ENCODE results near the gene UBE2J1.
"Not testable (repeated sequence)": the region's sequence is repeated elsewhere in the genome, so short reads cannot be mapped to it uniquely, and the experiment has no call there.

UBE2J1 gene

DNA sequence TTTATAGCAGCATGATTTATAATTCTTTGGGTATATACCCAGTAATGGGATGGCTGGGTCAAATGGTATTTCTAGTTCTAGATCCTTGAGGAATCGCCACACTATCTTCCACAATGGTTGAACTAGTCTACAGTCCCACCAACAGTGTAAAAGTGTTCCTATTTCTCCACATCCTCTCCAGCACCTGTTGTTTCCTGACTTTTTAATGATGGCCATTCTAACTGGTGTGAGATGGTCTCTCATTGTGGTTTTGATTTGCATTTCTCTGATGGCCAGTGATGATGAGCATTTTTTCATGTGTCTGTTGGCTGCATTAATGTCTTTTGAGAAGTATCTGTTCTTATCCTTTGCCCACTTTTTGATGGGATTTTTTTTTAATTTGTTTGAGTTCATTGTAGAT, 57.4 kb downstream of the UBE2J1 start:
- H3K4me3 ChIP-seq (ENCODE audit: low read depth, low read length); H3K9me3 ChIP-seq (ENCODE audit: control insufficient read depth, insufficient read depth, low read depth, low read length); CTCF ChIA-PET; POLR2A ChIA-PET; H3K36me3 ChIP-seq (ENCODE audit: control insufficient read depth in 2 of 2, insufficient read depth in 1 of 2, low read length in 2 of 2); H3K27ac ChIP-seq (ENCODE audit: extremely low read depth, low read depth, low read length): not testable (repeated sequence)
- peaks cover 17% of the 10 kb centered on the region; the same call in 1 of the 2 replicates for H3K4me1 ChIP-seq (ENCODE audit: control insufficient read depth, insufficient read depth, low read length)
- peak; percentile 77; the same call in 1 of the 2 replicates for TF ChIP-seq ZNF184 (tag by site-specific recombination; IDR thresholded peaks at IDR 0.05)
- peak; percentile 55 for TF ChIP-seq SCRT2 (tag by site-specific recombination; IDR thresholded peaks at IDR 0.05)

DNA sequence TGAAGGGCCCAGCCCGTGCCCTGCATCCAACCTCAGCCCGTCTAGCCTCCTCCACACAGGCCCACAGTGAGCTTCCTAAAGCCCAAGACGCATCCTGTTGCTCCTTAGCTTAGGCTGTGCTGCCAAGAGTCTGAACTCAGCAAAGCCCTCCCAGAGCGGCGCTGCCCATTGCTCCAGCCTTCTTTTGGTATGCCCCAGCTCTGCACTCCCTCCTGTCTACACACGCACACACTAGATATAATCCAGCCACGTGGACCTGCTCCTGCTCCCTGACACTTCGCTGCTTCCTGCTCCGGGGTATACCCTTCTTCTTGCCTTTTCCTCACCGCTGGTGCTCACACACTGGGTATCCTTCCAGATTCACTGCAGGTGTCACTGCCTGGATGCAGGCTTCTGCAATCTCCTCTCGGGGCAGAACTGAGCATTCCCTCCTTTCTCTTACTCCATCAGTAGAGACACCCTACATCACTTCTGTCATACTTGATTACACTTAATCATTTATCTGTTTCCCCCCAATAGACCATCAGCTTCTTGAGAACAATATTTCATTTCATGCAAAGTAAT, 61.2 kb downstream of the UBE2J1 start:
- CTCF ChIA-PET: interaction anchor here (0.7 to 1.9 kb wide), 4 partner anchors 10 to 59 kb away, joined by 3 to 5 read pairs (median 4); no protein-coding TSS in a partner anchor
- H3K27ac ChIP-seq (ENCODE audit: extremely low read depth, low read depth, low read length): no peak overlapping the region

DNA sequence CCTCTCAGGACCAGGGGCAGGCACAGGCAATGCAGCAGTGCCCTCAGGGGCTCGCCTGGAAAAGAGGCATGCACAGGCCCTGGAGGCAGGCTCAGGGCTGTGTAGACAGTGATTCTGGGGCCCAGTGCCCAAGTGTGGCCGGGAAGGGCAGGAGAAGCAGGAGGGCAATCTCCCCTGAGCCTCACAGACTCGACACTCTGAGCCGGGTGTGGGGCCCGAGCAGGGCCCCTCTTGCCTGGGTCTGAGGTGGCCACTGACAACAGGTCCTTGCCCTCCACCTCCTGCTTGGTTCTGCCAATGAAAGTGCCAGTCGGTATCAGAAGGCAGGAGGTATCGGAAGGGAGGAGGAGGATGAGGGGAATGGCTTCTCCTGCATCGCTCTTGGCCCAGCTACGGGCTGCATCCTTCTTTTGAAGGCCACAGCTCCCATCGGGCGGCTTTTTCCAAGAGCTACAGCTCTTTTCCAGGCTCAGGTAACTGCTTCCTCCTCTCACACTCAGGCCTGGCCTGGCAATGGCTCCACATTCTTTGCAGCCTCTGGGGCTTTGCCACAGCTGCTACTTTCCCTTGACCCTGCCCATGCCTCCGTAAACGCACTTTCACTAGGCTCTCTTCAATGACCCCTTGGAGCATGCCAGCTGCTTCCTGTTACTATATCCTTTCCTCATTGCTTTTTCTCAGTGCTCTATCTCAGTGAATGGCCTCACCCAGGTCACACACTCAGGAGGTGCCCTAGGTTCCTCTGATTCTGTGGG, 61.9 kb downstream of the UBE2J1 start:
- H3K36me3 ChIP-seq (ENCODE audit: control insufficient read depth in 2 of 2, insufficient read depth in 1 of 2, low read length in 2 of 2): no peaks in the 10 kb centered on the region
- H3K4me1 ChIP-seq (ENCODE audit: control insufficient read depth, insufficient read depth, low read length): no peaks in the 10 kb centered on the region
- H3K9me3 ChIP-seq (ENCODE audit: control insufficient read depth, insufficient read depth, low read depth, low read length): no peaks in the 10 kb centered on the region
- H3K27ac ChIP-seq (ENCODE audit: extremely low read depth, low read depth, low read length): no peak overlapping the region
- no peak overlapping the region for H3K4me3 ChIP-seq (ENCODE audit: low read depth, low read length)
- POLR2A ChIA-PET: no interaction called here
- CTCF ChIA-PET: interaction anchor here (1.9 kb wide), 1 partner anchor 9 kb away, joined by 5 read pairs; no protein-coding TSS in a partner anchor
- TF ChIP-seq, protein P1, sequence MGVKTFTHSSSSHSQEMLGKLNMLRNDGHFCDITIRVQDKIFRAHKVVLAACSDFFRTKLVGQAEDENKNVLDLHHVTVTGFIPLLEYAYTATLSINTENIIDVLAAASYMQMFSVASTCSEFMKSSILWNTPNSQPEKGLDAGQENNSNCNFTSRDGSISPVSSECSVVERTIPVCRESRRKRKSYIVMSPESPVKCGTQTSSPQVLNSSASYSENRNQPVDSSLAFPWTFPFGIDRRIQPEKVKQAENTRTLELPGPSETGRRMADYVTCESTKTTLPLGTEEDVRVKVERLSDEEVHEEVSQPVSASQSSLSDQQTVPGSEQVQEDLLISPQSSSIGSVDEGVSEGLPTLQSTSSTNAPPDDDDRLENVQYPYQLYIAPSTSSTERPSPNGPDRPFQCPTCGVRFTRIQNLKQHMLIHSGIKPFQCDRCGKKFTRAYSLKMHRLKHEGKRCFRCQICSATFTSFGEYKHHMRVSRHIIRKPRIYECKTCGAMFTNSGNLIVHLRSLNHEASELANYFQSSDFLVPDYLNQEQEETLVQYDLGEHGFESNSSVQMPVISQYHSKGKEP (tag by site-specific recombination; IDR thresholded peaks at IDR 0.05): no peak
- TF ChIP-seq ZNF169 (tag by site-specific recombination; IDR thresholded peaks at IDR 0.05): no peak
- no peak for TF ChIP-seq ZNF623 (tag by site-specific recombination; IDR thresholded peaks at IDR 0.05)
- no peak for TF ChIP-seq ZNF10 (tag by site-specific recombination; IDR thresholded peaks at IDR 0.05)
- TF ChIP-seq, protein P2, sequence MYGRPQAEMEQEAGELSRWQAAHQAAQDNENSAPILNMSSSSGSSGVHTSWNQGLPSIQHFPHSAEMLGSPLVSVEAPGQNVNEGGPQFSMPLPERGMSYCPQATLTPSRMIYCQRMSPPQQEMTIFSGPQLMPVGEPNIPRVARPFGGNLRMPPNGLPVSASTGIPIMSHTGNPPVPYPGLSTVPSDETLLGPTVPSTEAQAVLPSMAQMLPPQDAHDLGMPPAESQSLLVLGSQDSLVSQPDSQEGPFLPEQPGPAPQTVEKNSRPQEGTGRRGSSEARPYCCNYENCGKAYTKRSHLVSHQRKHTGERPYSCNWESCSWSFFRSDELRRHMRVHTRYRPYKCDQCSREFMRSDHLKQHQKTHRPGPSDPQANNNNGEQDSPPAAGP (tag by site-specific recombination; IDR thresholded peaks at IDR 0.05): no peak
- no peak for TF ChIP-seq ZNF133 (tag by site-specific recombination; IDR thresholded peaks at IDR 0.05)
- TF ChIP-seq ZNF112 (tag by site-specific recombination; IDR thresholded peaks at IDR 0.05): no peak
- no peak for TF ChIP-seq KLF1 (tag by site-specific recombination; IDR thresholded peaks at IDR 0.05)
- TF ChIP-seq ZBTB20 (tag by site-specific recombination; IDR thresholded peaks at IDR 0.05): no peak
- TF ChIP-seq ZNF211 (tag by site-specific recombination; IDR thresholded peaks at IDR 0.05; ENCODE audit: low read depth): no peak
- no peak for TF ChIP-seq TCF7L2 (IDR thresholded peaks at IDR 0.05; ENCODE audit: borderline replicate concordance, low read depth, low read length)
- TF ChIP-seq, protein P3, sequence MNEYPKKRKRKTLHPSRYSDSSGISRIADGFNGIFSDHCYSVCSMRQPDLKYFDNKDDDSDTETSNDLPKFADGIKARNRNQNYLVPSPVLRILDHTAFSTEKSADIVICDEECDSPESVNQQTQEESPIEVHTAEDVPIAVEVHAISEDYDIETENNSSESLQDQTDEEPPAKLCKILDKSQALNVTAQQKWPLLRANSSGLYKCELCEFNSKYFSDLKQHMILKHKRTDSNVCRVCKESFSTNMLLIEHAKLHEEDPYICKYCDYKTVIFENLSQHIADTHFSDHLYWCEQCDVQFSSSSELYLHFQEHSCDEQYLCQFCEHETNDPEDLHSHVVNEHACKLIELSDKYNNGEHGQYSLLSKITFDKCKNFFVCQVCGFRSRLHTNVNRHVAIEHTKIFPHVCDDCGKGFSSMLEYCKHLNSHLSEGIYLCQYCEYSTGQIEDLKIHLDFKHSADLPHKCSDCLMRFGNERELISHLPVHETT (tag by site-specific recombination; IDR thresholded peaks at IDR 0.05): no peak
- no peak for TF ChIP-seq GFI1B (tag by site-specific recombination; IDR thresholded peaks at IDR 0.05)
- no peak for TF ChIP-seq ZNF777 (tag by site-specific recombination; IDR thresholded peaks at IDR 0.05; ENCODE audit: borderline replicate concordance)
- no peak for TF ChIP-seq GLI4 (tag by site-specific recombination; IDR thresholded peaks at IDR 0.05)

More for the DNA sequence above, 61.2 kb downstream of the UBE2J1 start:
- no peaks in the 10 kb centered on the region for H3K4me1 ChIP-seq (ENCODE audit: control insufficient read depth, insufficient read depth, low read length)
- TF ChIP-seq, protein P4, sequence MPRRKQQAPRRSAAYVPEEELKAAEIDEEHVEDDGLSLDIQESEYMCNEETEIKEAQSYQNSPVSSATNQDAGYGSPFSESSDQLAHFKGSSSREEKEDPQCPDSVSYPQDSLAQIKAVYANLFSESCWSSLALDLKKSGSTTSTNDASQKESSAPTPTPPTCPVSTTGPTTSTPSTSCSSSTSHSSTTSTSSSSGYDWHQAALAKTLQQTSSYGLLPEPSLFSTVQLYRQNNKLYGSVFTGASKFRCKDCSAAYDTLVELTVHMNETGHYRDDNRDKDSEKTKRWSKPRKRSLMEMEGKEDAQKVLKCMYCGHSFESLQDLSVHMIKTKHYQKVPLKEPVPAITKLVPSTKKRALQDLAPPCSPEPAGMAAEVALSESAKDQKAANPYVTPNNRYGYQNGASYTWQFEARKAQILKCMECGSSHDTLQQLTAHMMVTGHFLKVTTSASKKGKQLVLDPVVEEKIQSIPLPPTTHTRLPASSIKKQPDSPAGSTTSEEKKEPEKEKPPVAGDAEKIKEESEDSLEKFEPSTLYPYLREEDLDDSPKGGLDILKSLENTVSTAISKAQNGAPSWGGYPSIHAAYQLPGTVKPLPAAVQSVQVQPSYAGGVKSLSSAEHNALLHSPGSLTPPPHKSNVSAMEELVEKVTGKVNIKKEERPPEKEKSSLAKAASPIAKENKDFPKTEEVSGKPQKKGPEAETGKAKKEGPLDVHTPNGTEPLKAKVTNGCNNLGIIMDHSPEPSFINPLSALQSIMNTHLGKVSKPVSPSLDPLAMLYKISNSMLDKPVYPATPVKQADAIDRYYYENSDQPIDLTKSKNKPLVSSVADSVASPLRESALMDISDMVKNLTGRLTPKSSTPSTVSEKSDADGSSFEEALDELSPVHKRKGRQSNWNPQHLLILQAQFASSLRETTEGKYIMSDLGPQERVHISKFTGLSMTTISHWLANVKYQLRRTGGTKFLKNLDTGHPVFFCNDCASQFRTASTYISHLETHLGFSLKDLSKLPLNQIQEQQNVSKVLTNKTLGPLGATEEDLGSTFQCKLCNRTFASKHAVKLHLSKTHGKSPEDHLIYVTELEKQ (tag by site-specific recombination; IDR thresholded peaks at IDR 0.05; ENCODE audit: borderline replicate concordance): no peak
- TF ChIP-seq FEZF1 (tag by site-specific recombination; IDR thresholded peaks at IDR 0.05): no peak
- TF ChIP-seq, protein P5, sequence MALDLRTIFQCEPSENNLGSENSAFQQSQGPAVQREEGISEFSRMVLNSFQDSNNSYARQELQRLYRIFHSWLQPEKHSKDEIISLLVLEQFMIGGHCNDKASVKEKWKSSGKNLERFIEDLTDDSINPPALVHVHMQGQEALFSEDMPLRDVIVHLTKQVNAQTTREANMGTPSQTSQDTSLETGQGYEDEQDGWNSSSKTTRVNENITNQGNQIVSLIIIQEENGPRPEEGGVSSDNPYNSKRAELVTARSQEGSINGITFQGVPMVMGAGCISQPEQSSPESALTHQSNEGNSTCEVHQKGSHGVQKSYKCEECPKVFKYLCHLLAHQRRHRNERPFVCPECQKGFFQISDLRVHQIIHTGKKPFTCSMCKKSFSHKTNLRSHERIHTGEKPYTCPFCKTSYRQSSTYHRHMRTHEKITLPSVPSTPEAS (tag by site-specific recombination; IDR thresholded peaks at IDR 0.05): no peak
- peak; percentile 53; the same call in 1 of the 2 replicates for TF ChIP-seq ZNF600 (tag by site-specific recombination; IDR thresholded peaks at IDR 0.05)
- POLR2A ChIA-PET: no interaction called here
- no peaks in the 10 kb centered on the region for H3K9me3 ChIP-seq (ENCODE audit: control insufficient read depth, insufficient read depth, low read depth, low read length)
- no peak overlapping the region for H3K4me3 ChIP-seq (ENCODE audit: low read depth, low read length)
- H3K36me3 ChIP-seq (ENCODE audit: control insufficient read depth in 2 of 2, insufficient read depth in 1 of 2, low read length in 2 of 2): no peaks in the 10 kb centered on the region

Measured in HEK293 (cell line).